Activated CD4-positive, alpha-beta T cell treated with anti-CD3 and anti-CD28 coated beads for 4 hours (primary cell): ENCODE results near the gene NRXN3.

Experiments
- DNase-seq, 2 donors: peaks; one replicate each; pipeline ENCODE4 v3.0.0-alpha.2; 2020

Gene NRXN3

GRCh38 chr14:78175412-78175811 is 5.2 kb downstream of the NRXN3 start:
- DNase-seq: no peak

- DNase-seq: no peak
Observed at GRCh38 chr14:78178071-78178470, 7.9 kb downstream of the NRXN3 start.

- DNase-seq: no peak
Observed at GRCh38 chr14:78178971-78179370, 8.8 kb downstream of the NRXN3 start.

GRCh38 chr14:78181270-78181669 is 11.1 kb downstream of the NRXN3 start:
- DNase-seq: no peak

GRCh38 chr14:78182722-78183121 is 12.5 kb downstream of the NRXN3 start:
- no peak for DNase-seq

DNA sequence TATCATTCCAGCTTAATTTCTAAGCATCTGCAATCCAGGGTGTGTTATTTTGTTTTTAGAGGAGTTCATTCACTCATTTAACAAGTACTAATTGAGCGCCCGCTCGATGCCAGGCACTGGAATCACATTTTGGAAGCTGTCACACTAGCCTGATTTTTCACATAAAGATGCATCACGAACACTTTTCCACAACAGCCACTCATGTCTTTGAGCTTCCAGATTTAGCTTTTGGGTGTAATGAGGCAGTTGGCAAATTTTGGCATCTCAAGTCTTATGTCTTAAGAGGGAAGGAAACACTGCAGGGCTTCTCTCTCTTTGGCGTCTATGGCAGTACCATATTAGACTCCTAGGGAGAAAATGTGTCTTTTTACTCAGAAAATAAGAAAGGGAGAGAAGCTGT is 14.0 kb downstream of the NRXN3 start:
- no peak for DNase-seq

GRCh38 chr14:78186277-78186676 is 16.1 kb downstream of the NRXN3 start:
- no peak for DNase-seq

DNA sequence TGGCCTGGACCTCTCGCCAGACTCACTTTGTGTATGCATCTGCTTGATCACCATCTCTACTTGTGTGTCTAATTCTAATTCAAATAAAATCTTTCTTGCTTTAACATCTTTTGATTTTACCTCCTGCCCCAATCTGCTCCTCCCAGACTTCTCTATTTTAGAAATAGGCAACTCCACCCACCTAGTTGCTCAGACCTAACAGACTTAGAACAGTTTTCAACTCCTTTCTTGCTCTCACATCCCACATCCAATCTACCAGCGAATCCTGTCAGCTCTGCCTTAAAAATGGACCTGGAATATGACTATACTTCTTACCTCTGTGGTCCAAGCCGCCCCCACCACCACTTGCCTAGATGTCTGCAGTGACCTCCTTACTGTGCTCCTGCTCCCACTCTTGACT is 18.7 kb downstream of the NRXN3 start:
- no peak for DNase-seq

DNA sequence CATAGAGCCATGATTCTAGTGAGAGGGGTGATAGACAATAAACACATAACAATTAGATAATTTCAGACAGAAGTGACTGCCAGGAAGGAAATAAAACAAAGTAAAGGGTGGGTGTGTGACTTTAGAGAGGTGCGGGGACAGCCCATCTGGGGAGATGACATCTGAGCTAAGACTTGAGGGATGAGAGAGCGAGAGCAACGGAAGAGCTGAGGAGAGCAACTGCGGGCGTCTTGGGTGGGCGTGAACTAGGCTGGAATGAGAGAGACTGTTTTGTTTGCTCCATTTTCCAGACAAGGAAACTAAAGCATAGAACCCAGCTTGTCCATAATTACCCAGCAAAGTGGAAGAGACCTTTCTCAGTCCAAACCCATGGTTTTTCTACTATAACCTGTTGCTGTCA is 25.3 kb downstream of the NRXN3 start:
- DNase-seq: no peak

DNA sequence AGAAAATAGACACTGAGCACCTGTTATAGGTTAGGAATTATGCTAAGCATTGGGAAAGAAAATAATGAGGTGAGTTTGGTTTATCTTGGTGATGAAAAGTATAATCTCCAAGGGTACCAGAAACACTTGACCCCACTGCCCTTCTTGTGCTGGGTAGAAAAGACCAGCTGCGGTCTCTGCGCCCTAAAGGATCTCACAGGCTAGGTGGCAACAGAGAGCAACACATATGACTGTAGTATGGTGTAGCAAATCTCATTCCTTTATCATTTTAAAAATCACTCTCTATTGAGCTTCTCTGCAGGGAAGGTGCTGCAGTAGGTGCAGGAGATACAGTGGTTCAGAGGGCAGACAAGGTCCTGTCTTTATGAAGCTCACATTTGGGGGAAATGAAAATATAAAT is 26.1 kb downstream of the NRXN3 start:
- no peak for DNase-seq

- DNase-seq: no peak
Observed at GRCh38 chr14:78197051-78197450, 26.9 kb downstream of the NRXN3 start.

DNA sequence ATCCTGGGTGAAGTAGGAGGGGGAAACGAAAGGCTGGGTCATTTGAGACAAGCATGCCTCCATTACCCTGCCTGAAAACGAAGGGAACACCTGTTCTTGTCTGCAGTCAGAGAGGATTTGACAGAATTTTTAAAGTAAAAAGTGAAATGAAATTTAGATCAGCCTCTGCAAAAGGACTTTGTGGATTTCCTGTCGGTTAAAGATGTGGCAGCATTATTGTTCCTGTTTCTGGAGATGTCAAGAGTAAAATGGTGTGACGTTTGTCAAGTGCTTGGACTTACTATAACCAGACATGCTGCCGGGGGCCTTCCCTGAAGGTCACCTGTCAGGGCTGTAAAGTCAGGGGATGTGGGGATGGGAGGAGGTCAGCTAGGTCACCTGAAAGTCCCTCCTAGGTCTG is 32.0 kb downstream of the NRXN3 start:
- no peak for DNase-seq

DNA sequence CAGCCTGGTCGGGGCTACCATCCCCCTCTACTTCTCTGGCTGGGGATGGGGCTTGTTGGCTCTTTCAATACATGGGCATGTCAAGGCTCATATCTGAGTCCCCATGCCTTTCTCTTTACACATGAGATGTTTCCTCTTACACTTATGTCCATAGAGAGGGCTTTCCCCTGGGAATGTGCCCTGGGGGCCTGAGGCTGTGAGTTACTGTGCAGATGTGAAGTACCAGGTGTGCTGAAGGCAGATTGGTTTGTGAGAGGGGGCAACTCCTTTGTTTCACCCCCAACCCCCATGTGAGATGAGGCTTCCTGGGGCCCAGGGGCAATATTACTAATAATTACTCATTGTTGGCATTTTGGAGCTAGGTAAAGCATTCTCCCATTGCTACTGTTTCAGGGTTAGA is 32.8 kb downstream of the NRXN3 start:
- no peak for DNase-seq

GRCh38 chr14:78207414-78207813 is 37.2 kb downstream of the NRXN3 start:
- no peak for DNase-seq

DNA sequence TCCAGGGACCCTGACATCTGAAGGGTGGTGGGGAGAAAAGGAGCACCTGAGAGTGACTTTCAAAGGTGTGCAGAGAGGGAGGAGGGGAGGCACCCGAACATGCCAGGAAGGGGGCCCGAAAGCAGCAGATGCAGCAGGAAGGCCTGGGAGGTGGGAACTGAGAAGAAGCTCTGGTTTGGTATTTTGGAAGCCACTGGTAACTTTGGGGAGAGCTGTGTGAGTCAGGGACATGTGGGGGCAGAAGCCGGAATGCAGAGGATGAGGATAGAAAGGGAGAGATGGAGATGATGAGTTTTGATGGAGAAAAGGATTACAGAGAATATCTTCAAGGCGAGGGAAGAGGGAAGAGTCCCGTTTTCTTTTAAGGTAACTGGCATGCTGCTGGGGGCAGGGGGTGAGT is 50.1 kb downstream of the NRXN3 start:
- no peak for DNase-seq

DNA sequence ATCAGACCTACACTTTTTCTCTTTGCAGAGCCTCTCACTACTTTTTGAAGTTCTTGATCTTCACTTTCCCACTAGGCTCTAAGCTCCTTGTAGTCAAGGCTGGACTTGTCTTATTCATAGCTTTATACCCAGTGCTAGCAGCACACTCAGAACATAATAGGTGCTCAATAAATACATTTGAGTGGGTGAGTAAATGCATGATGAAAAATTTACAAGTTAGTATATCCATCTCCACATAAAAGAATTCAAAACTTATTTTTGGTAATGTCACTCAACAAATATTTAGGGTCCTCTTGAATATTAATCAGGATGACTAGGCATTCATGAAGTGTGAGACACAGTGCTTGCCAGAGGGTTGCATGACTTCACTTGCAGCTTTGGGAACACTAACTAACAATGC is 52.6 kb downstream of the NRXN3 start:
- DNase-seq: no peak

DNA sequence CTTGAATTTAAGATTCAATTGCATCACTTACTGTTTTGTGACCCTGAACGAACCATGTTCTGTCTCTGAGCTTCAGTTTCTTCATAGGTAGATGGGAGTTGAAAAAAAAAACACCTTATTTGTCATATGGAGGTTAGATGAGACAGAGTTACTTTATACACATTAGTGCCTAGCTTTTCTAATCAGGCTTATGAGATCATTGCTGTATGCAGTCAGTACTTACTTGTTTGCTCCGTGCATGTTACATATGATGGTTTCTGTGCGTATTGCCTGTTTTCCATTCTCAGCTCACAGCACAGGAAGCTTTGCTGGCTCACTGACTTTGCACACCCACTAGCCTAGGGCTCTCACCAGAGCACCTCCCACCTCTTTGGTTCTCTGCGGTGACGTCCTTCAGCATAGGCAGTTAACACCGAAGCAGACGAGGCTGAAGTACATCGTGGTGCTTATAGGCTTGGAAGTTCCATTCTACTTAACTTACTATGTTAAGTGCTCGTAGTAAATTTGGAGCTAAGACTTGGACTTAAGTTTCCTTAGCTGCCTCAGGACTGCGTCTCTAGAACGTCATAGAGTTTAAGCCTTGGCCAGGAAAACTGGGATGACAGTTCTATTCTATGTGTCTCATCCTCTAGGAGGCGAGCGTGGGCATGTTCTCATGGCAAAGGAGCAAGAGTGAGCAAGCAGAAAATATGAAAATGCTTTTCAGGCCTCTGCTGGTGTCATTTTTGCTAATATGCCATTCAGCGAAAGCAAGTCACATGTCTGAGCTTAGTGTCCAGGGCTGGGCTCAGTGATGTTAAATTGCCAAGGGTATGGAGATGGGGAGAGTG is 57.3 kb downstream of the NRXN3 start:
- no peak for DNase-seq

- DNase-seq: no peak
Observed at GRCh38 chr14:78228702-78229327, 58.6 kb downstream of the NRXN3 start.

GRCh38 chr14:78232231-78233000 is 62.2 kb downstream of the NRXN3 start:
- no peak for DNase-seq

GRCh38 chr14:78238141-78238540 is 68.0 kb downstream of the NRXN3 start:
- DNase-seq: no peak

- no peak for DNase-seq
Observed at GRCh38 chr14:78240567-78240966, 70.4 kb downstream of the NRXN3 start.

GRCh38 chr14:78242086-78242485 is 71.9 kb downstream of the NRXN3 start:
- DNase-seq: no peak

DNA sequence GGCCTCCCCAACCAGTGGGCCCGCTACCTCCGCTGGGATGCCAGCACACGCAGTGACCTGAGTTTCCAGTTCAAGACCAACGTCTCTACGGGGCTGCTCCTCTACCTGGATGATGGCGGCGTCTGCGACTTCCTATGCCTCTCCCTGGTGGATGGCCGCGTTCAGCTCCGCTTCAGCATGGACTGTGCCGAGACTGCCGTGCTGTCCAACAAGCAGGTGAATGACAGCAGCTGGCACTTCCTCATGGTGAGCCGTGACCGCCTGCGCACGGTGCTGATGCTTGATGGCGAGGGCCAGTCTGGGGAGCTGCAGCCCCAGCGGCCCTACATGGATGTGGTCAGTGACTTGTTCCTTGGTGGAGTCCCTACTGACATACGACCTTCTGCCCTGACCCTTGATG is 73.0 kb downstream of the NRXN3 start:
- DNase-seq: no peak

GRCh38 chr14:78245238-78245637 is 75.1 kb downstream of the NRXN3 start:
- no peak for DNase-seq
